Subcutaneous abdominal adipose tissue (tissue), 5 donors: ENCODE measurements around the gene DEPDC1B.
"Not testable (repeated sequence)": the region's sequence is repeated elsewhere in the genome, so short reads cannot be mapped to it uniquely, and the experiment has no call there.

Experiments
- H3K27ac ChIP-seq: one replicate; pipeline ENCODE4 v1.7.0; 2013; ENCODE audit warnings: low read depth, mild to moderate bottlenecking, inconsistent platforms, low read length, moderate library complexity
- H3K27me3 ChIP-seq, 5 donors: one replicate each; pipeline ENCODE4 v1.7.0; 2013; ENCODE audit warnings: low read length in 5 of 5, inconsistent platforms in 1 of 5; ENCODE audit not compliant: control insufficient read depth in 5 of 5, insufficient read depth in 4 of 5
- H3K36me3 ChIP-seq, 5 donors: one replicate each; pipeline ENCODE4 v1.7.0; 2013; ENCODE audit warnings: low read length in 5 of 5; ENCODE audit not compliant: control insufficient read depth in 5 of 5, insufficient read depth in 5 of 5
- H3K4me1 ChIP-seq, 5 donors: one replicate each; pipeline ENCODE4 v1.7.0; 2013; ENCODE audit warnings: low read length in 5 of 5, mild to moderate bottlenecking in 3 of 5, moderate library complexity in 1 of 5; ENCODE audit not compliant: control insufficient read depth in 5 of 5, insufficient read depth in 5 of 5
- H3K4me3 ChIP-seq, 5 donors: one replicate each; pipeline ENCODE4 v1.7.0; 2013; ENCODE audit warnings: low read length in 5 of 5, low read depth in 1 of 5
- H3K9ac ChIP-seq, 5 donors: one replicate each; pipeline ENCODE4 v1.7.0; 2013; ENCODE audit warnings: low read length in 5 of 5, mild to moderate bottlenecking in 4 of 5, moderate library complexity in 3 of 5
- H3K9me3 ChIP-seq, 5 donors: one replicate each; pipeline ENCODE4 v1.7.0; 2013; ENCODE audit warnings: low read length in 5 of 5; ENCODE audit not compliant: control insufficient read depth in 5 of 5
- donor health status: healthy.
- donor health status: healthy.
- donor health status: healthy.
- donor health status: healthy.
- donor health status: healthy.

DEPDC1B gene

GRCh38 chr5:60699609-60700415, at the start of gene DEPDC1B:
Gene DEPDC1B, minus strand, starts transcription at chr5:60700166. Its CDS starts 73 bp downstream, at chr5:60700093.
- peak within 1 kb of the TSS; percentile 61 for H3K27ac ChIP-seq
- peaks cover 2 to 25% (median 21%) of the 10 kb centered on the region in 5 donors for H3K4me1 ChIP-seq
- H3K9me3 ChIP-seq, result no peaks in the 10 kb centered on the region
- peak within 1 kb of the TSS; percentile 53 to 93 (median 84) for H3K9ac ChIP-seq
- peak within 1 kb of the TSS; percentile 81 to 96 (median 90) for H3K4me3 ChIP-seq
- H3K36me3 ChIP-seq, result no peaks in the 10 kb centered on the region
- no peaks in the 10 kb centered on the region for H3K27me3 ChIP-seq

DNA sequence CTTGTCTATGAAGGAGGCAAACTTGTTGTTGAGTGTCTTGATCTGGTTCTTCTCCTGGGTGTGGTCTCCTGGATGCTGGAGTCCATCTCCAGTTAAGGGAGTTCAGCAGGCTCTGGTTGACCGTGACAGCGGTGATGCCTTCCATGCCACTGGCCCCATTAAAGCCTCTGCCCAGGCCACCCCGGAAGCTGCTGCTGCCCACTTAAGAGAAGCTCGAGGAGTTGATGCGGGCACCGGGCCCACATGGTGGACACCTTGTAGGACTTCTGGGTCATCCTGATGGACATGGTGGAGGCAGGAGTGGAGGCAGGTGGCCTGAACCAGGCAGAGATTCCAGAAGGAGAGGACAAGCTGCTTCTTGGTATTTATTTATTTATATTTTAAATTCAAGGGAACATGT, 44.7 kb upstream of the DEPDC1B start:
- no peak overlapping the region for H3K9ac ChIP-seq
- no peaks in the 10 kb centered on the region for H3K36me3 ChIP-seq
- no peaks in the 10 kb centered on the region for H3K27me3 ChIP-seq
- no peak overlapping the region for H3K4me3 ChIP-seq
- H3K4me1 ChIP-seq, result no peaks in the 10 kb centered on the region
- H3K9me3 ChIP-seq, result peaks cover under 1 to 12% (median 3%) of the 10 kb centered on the region in 5 donors
- no peak overlapping the region for H3K27ac ChIP-seq

- H3K4me1 ChIP-seq, result no peaks in the 10 kb centered on the region
- no peak overlapping the region for H3K9ac ChIP-seq
- H3K9me3 ChIP-seq, result peaks cover 0 to 15% (median 2%) of the 10 kb centered on the region in 5 donors
- no peak overlapping the region for H3K27ac ChIP-seq
- no peak overlapping the region for H3K4me3 ChIP-seq
- no peaks in the 10 kb centered on the region for H3K27me3 ChIP-seq
- H3K36me3 ChIP-seq, result no peaks in the 10 kb centered on the region
These were observed 43.7 kb upstream of the DEPDC1B start for GRCh38 chr5:60743511-60744314.

GRCh38 chr5:60740322-60740721, 40.4 kb upstream of the DEPDC1B start:
- no peak overlapping the region for H3K4me3 ChIP-seq
- no peak overlapping the region for H3K9ac ChIP-seq
- H3K36me3 ChIP-seq, result no peaks in the 10 kb centered on the region
- H3K9me3 ChIP-seq, result peaks cover 0 to 15% (median 2%) of the 10 kb centered on the region in 5 donors
- no peak overlapping the region for H3K27ac ChIP-seq
- no peaks in the 10 kb centered on the region for H3K27me3 ChIP-seq
- H3K4me1 ChIP-seq, result no peaks in the 10 kb centered on the region

DNA sequence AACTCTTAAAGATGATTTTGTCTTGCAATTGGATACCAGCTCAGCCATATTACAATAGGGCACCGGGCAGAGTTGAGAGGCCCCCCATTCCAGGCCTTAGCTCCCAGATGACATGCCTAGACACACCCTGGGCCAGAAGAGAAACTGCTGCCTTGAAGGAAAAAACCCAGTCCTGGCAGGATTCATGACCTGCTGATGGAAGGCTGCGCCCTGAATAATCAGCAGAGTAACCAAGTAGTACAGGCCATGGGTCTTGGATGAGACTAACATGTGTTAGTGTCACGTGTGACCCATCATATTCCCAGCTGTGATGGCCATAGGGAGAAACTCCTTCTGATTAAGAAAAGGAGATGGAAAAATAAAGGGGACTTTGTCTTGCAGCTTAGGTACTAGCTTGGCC, 39.0 kb upstream of the DEPDC1B start:
- no peak overlapping the region for H3K4me3 ChIP-seq
- no peak overlapping the region for H3K27ac ChIP-seq
- no peaks in the 10 kb centered on the region for H3K4me1 ChIP-seq
- no peaks in the 10 kb centered on the region for H3K36me3 ChIP-seq
- H3K27me3 ChIP-seq, result no peaks in the 10 kb centered on the region
- H3K9me3 ChIP-seq, result peaks cover 0 to 15% (median 2%) of the 10 kb centered on the region in 5 donors
- no peak overlapping the region for H3K9ac ChIP-seq

GRCh38 chr5:60738461-60738860, 38.5 kb upstream of the DEPDC1B start:
- Histone ChIP-seq H3K4me3 (no peak overlapping the region), H3K4me1 (no peaks in the 10 kb centered on the region), H3K27ac (no peak overlapping the region), H3K9ac (no peak overlapping the region), H3K27me3 (no peaks in the 10 kb centered on the region), H3K9me3 (peaks cover 0 to 15% (median 2%) of the 10 kb centered on the region in 5 donors), H3K36me3 (no peaks in the 10 kb centered on the region)

DNA sequence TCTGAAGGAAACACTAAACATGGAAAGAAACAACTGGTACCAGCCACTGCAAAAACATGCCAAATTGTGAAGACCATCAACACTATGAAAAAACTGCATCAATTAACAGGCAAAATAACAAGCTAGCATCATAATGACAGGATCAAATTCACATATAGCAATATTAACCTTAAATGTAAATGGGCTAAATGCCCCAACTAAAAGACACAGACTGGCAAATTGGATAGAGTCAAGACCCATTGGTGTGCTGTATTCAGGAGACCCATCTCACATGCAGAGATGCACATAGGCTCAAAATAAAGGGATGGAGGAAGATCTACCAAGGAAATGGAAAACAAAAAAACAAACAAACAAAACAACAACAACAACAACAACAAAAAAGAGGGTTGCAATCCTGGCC, 30.9 kb upstream of the DEPDC1B start:
- not testable (repeated sequence) for H3K27me3 ChIP-seq, H3K4me1 ChIP-seq, H3K9ac ChIP-seq, H3K36me3 ChIP-seq, H3K4me3 ChIP-seq, H3K9me3 ChIP-seq, H3K27ac ChIP-seq

GRCh38 chr5:60727033-60727679, 27.2 kb upstream of the DEPDC1B start:
- Histone ChIP-seq H3K9me3 (no peaks in the 10 kb centered on the region), H3K4me1 (no peaks in the 10 kb centered on the region), H3K27me3 (no peaks in the 10 kb centered on the region), H3K9ac (no peak overlapping the region), H3K27ac (no peak overlapping the region), H3K36me3 (no peaks in the 10 kb centered on the region), H3K4me3 (no peak overlapping the region)

GRCh38 chr5:60724126-60724525, 24.2 kb upstream of the DEPDC1B start:
- Histone ChIP-seq H3K4me3 (no peak overlapping the region), H3K4me1 (no peaks in the 10 kb centered on the region), H3K9ac (no peak overlapping the region), H3K27me3 (no peaks in the 10 kb centered on the region), H3K27ac (no peak overlapping the region), H3K36me3 (no peaks in the 10 kb centered on the region), H3K9me3 (no peaks in the 10 kb centered on the region)

DNA sequence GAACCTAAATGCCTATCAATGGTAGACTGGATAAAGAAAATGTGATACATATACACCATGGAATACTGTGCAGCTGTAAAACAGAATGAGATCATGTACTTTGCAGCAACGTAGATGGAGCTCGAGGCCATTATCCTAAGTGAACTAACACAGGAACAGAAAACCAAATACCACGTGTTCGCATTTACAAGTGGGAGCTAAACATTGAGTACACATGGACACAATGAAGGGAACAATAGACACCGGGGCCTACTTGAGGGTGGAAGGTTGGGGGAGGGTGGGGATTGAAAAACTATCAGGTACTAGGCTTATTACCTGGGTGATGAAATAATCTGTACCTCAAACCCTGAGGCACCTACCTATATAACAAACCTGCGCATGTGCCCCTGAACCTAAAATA, 22.4 kb upstream of the DEPDC1B start:
- Histone ChIP-seq H3K36me3 (no peaks in the 10 kb centered on the region), H3K4me3 (no peak overlapping the region), H3K27ac (no peak overlapping the region), H3K9ac (no peak overlapping the region), H3K27me3 (no peaks in the 10 kb centered on the region), H3K4me1 (no peaks in the 10 kb centered on the region), H3K9me3 (no peaks in the 10 kb centered on the region)
